ENCODE results near the gene SUPT6H.

The SUPT6H gene

DNA sequence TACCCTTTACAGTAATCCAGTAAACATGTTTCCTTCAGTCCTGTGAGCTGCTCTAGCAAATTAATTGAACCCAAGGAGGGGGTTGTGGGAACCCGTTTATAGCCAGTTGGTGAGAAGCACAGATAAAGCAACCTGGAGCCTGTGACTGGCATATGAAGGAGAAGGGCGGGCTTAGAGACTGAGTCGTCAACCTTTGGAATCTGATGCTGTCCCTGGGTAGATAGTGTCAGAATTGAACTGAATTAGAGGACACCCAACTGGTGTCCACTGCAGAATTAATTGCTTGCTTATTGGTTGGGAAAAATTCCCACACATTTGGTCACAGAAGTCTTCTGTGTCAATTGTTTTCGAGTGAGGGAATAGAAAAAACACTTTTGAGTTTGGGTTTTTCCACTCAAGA is 35.2 kb upstream of the SUPT6H start:
- H3K27me3 Mint-ChIP-seq (ENCODE audit: low read depth, poor library complexity), result no peaks in the 10 kb centered on the region
- no peak for TF ChIP-seq CTCF (IDR thresholded peaks at IDR 0.05)
- peaks cover 61% of the 10 kb centered on the region for H3K36me3 Mint-ChIP-seq (ENCODE audit: low read depth)
- no peak overlapping the region for H3K4me3 Mint-ChIP-seq
- no peak for DNase-seq
- H3K9me3 Mint-ChIP-seq, result no peaks in the 10 kb centered on the region
- H3K27ac Mint-ChIP-seq, result no peak overlapping the region
- no peaks in the 10 kb centered on the region for H3K4me1 Mint-ChIP-seq

DNA sequence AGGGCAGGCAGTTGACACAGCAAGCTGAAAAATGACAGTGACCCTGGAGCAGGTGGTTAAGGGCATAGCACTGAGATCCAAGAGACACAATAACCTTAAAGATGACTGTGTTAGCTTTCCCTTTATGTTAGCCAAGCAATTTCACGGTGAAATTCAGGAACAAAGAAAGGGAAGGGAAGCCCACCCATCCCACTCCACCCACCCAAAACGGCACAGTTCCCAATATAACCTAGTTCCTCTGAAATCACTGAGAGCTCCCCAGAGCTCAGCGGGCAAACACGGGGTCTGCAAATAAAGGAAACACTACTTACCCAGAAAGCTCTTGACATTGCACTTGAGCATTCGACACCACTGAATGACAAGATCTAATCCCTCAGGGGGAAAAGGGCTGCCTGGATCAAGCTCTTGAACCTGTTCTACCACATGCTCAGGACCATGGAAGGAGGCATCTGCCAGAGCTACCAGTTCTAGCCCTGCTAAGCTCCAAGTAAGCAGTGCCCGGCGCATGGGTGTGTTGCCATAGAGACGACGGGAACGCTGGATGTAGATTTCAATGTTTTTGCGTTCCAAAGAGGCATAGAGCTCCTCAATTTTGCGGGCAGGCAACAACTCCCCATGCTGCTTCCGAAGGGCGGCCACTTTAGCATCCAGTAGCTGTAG is 27.7 kb upstream of the SUPT6H start:
- no peaks in the 10 kb centered on the region for H3K9me3 Mint-ChIP-seq
- H3K4me1 Mint-ChIP-seq, result no peaks in the 10 kb centered on the region
- peaks cover 83% of the 10 kb centered on the region for H3K36me3 Mint-ChIP-seq (ENCODE audit: low read depth)
- TF ChIP-seq CTCF (IDR thresholded peaks at IDR 0.05), result no peak
- no peak overlapping the region for H3K27ac Mint-ChIP-seq
- no peak overlapping the region for H3K4me3 Mint-ChIP-seq
- DNase-seq, result no peak
- no peaks in the 10 kb centered on the region for H3K27me3 Mint-ChIP-seq (ENCODE audit: low read depth, poor library complexity)

DNA sequence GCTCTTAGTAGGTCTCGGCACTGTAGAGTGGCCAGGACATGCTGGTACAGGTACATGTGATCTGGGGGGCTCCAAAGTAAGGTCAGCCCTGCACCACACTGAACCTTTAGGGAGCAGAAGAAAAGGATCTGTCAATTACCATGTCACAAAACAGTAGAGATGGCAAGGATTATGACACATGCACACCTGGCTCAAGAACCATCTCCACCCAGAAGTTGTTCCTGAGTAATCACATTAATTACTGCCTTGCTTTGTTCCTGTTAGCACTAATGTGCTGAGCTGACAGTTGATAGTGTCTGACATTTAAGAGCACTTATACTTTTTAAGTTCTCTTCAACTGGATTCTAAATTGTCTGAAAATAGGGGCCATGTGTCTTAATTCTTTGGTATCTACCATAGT is 26.5 kb upstream of the SUPT6H start:
- Mint-ChIP-seq H3K9me3 (no peaks in the 10 kb centered on the region), H3K4me3 (no peak overlapping the region)

DNA sequence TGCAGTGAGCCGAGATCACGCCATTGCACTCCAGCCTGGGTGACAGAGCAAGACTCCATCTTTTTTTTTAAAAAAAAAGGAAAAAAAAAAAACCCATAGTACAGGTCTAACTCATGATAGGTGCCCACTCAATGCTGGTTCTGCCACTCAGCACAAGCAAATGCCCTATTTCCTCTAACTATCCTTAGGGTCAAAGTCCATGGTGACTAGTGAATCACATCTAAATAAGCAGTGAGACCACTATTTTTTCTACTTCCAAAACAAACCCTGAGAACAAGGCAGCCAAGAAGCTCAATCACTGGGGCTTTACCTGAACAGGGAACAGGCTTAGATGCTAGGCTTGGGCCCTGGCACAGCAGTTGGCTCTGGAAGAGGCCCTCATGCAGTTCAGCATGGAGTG is 20.4 kb upstream of the SUPT6H start:
- no peak for TF ChIP-seq CTCF (IDR thresholded peaks at IDR 0.05)
- DNase-seq, result no peak
- Mint-ChIP-seq H3K9me3 (no peaks in the 10 kb centered on the region), H3K27ac (no peak overlapping the region), H3K36me3 (ENCODE audit: low read depth) (peaks cover 60% of the 10 kb centered on the region), H3K4me3 (no peak overlapping the region), H3K4me1 (peaks cover 31% of the 10 kb centered on the region), H3K27me3 (ENCODE audit: low read depth, poor library complexity) (no peaks in the 10 kb centered on the region)

More for the DNA sequence above, 26.5 kb upstream of the SUPT6H start:
- Mint-ChIP-seq H3K4me1 (no peaks in the 10 kb centered on the region), H3K27ac (no peak overlapping the region), H3K27me3 (ENCODE audit: low read depth, poor library complexity) (no peaks in the 10 kb centered on the region), H3K36me3 (ENCODE audit: low read depth) (peaks cover 93% of the 10 kb centered on the region)
- no peak for DNase-seq
- no peak for TF ChIP-seq CTCF (IDR thresholded peaks at IDR 0.05)

- peak; percentile 49 for DNase-seq
- peaks cover 35% of the 10 kb centered on the region for H3K4me1 Mint-ChIP-seq
These were observed 17.8 kb upstream of the SUPT6H start for GRCh38 chr17:28643983-28644786.

More at GRCh38 chr17:28643983-28644786, 17.8 kb upstream of the SUPT6H start:
- Mint-ChIP-seq H3K9me3 (no peaks in the 10 kb centered on the region), H3K27me3 (ENCODE audit: low read depth, poor library complexity) (no peaks in the 10 kb centered on the region), H3K27ac (peak overlapping the region; percentile 6), H3K4me3 (peak overlapping the region; percentile 91), H3K36me3 (ENCODE audit: low read depth) (peaks cover 52% of the 10 kb centered on the region)
- TF ChIP-seq CTCF (IDR thresholded peaks at IDR 0.05), result peak; percentile 62

All from nephron progenitor cell (in vitro differentiated cells).